ENCODE measurements around the gene DEXI.

DNA sequence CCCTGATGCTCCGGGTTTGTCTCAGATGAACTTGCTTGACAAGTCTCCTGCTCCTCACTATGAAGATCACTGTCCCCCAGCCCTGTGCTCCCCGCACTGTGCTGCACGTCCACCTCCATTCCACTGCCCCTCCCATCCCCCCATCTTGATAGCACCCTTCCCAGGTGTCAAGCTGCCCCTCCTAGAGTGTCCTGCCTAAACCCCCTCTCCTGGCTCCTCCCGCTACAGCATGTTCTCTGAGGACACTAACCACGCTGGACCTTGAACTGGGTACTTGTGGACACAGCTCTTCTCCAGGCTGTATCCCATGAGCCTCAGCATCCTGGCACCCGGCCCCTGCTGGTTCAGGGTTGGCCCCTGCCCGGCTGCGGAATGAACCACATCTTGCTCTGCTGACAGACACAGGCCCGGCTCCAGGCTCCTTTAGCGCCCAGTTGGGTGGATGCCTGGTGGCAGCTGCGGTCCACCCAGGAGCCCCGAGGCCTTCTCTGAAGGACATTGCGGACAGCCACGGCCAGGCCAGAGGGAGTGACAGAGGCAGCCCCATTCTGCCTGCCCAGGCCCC, 18.5 kb downstream of the DEXI start:
- TF ChIP-seq, protein P1, sequence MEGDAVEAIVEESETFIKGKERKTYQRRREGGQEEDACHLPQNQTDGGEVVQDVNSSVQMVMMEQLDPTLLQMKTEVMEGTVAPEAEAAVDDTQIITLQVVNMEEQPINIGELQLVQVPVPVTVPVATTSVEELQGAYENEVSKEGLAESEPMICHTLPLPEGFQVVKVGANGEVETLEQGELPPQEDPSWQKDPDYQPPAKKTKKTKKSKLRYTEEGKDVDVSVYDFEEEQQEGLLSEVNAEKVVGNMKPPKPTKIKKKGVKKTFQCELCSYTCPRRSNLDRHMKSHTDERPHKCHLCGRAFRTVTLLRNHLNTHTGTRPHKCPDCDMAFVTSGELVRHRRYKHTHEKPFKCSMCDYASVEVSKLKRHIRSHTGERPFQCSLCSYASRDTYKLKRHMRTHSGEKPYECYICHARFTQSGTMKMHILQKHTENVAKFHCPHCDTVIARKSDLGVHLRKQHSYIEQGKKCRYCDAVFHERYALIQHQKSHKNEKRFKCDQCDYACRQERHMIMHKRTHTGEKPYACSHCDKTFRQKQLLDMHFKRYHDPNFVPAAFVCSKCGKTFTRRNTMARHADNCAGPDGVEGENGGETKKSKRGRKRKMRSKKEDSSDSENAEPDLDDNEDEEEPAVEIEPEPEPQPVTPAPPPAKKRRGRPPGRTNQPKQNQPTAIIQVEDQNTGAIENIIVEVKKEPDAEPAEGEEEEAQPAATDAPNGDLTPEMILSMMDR (conservative IDR thresholded peaks at IDR 0.05; ENCODE audit: low read depth, low read length): no peak
- TF ChIP-seq SMC3 (IDR thresholded peaks at IDR 0.05; ENCODE audit: low read depth, low read length): no peak
